ENCODE data around the gene ANKRD63.

DNA sequence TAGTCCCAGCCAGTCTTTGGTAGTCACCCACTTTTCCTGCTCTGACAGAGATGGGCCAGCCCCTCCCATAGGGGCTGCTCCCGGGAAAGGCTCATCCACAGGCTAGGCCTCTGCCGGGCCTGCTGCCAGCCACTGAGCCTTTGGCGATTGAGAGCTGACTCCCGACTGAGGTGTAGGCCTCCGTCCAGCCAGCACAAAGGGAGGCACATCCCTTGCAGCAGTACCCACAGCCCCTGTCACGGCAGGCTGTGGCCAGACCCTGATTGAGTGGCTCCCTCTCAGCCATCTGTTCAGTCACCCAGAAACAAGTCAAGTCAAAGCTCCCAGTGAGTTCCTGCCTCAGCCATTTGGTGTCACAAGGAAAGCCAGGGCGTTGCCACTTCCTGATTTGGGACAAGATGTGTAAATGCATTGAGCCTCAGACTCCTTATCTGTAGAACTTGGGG is 50.2 kb downstream of the ANKRD63 start:
- TF ChIP-seq, protein P1, sequence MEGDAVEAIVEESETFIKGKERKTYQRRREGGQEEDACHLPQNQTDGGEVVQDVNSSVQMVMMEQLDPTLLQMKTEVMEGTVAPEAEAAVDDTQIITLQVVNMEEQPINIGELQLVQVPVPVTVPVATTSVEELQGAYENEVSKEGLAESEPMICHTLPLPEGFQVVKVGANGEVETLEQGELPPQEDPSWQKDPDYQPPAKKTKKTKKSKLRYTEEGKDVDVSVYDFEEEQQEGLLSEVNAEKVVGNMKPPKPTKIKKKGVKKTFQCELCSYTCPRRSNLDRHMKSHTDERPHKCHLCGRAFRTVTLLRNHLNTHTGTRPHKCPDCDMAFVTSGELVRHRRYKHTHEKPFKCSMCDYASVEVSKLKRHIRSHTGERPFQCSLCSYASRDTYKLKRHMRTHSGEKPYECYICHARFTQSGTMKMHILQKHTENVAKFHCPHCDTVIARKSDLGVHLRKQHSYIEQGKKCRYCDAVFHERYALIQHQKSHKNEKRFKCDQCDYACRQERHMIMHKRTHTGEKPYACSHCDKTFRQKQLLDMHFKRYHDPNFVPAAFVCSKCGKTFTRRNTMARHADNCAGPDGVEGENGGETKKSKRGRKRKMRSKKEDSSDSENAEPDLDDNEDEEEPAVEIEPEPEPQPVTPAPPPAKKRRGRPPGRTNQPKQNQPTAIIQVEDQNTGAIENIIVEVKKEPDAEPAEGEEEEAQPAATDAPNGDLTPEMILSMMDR (IDR thresholded peaks at IDR 0.05; ENCODE audit: low read length), result no peak
- no peak for TF ChIP-seq EZH2 (IDR thresholded peaks at IDR 0.05; ENCODE audit: borderline replicate concordance, low read length)
